ENCODE data around the gene ACBD4. TPM values are rescaled to one million over a fixed set of nuclear protein-coding genes. Genes with fewer than 3 reads are reported as not detected.

ACBD4 gene
- total and polyA plus RNA-seq, 2 of the 13 experiments (the other 11 are each of a cell fraction or from before 2014, with no cell fraction given), result 16.1 to 26.9 TPM

DNA sequence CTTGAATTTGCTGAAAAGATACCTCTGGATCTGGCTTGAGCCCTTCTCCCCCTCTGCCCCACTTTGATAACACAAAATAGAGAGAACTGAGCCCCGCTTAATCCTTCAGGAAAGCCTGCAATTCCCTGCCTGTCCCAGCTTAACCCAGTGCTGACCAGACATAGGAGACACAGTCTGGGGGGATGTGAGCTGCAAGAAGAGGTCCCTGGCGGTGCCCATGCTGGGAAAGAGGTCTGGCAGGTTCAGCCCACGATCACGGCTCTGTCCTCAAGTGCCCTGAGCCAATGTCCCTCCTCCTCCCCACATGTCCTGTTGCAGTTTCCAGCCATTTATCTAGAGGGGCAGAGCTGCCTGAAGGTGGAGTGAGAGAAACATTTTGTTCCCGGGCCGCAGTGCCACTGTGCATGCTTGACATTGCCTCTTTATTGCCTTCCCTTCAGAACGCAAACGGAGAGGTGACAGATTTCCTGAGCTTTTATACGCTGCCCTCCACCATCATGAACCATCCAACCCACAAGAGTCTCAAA, 32.2 kb upstream of the ACBD4 start:
- Histone ChIP-seq H3K9ac (ENCODE audit: insufficient read depth, low read depth, low read length) (no peak overlapping the region), H2AFZ (ENCODE audit: low read length) (no peak overlapping the region), H3K36me3 (replicated peaks in 1 of 2; ENCODE audit: control insufficient read depth in 1 of 2, insufficient read depth in 2 of 2, low read length in 2 of 2) (peaks cover 52 to 75% of the 10 kb centered on the region in 2 experiments), H3K4me1 (ENCODE audit: insufficient read depth, low read length) (peaks cover 22% of the 10 kb centered on the region), H3K4me3 (replicated peaks in 1 of 3; ENCODE audit: insufficient read depth in 1 of 3, low read depth in 2 of 3, low read length in 3 of 3) (no peak overlapping the region), H3K27me3 (ENCODE audit: control insufficient read depth in 1 of 2, insufficient read depth in 2 of 2, low read length in 2 of 2) (no peaks in the 10 kb centered on the region), H3K79me2 (ENCODE audit: insufficient read depth, low read length) (no peaks in the 10 kb centered on the region), H4K20me1 (ENCODE audit: insufficient read depth, low read length) (0 out of 2 replicates have a peak, but pooled peaks cover under 1% of the 10 kb centered on the region), H3K9me3 (ENCODE audit: low read length) (no peaks in the 10 kb centered on the region), H3K4me2 (ENCODE audit: low read depth, low read length) (no peak overlapping the region), H3K27ac (ENCODE audit: extremely low read length, insufficient read depth, low read length) (no peak overlapping the region)
- ChIA-PET POLR2A (interaction anchor here (1.1 to 1.7 kb wide), 4 partner anchors 19 to 98 kb away, joined by 3 to 6 read pairs (median 4); partner anchors contain the start of genes HEXIM1 and NMT1), CTCF (ENCODE audit: low intra/inter-chr PET ratio, low total read pairs) (interaction anchor here (1.6 kb wide), 1 partner anchor 32 kb away, joined by 4 read pairs; the partner anchor contains the start of gene ACBD4)
- in situ Hi-C loops (cut with HindIII; ENCODE audit: extremely low pct_ligation_motif_present, low pct_unique_long_range_greater_than_20kb), result loop anchor here (10.0 kb wide), 1 partner anchor 179 kb away; no protein-coding TSS in a partner anchor
- no peak for DNase-seq (ENCODE audit: low spot score)
- no TSS peak for BruUV-seq (replicated peaks)
- intact Hi-C loops (cut with micrococcal nuclease; ENCODE audit: unreplicated experiment), result no loop called here
- 97% methylated on average over 9 of the region's 9 CpGs for WGBS (ENCODE audit: low lambda C conversion rate)
- no peak for FAIRE-seq
- 0 out of 2 replicates have a peak, but pooled peaks have one; percentile 21 for TF ChIP-seq POLR2AphosphoS2 (IDR thresholded peaks at IDR 0.05; ENCODE audit: low read depth, low read length)
- TF ChIP-seq, protein P1, sequence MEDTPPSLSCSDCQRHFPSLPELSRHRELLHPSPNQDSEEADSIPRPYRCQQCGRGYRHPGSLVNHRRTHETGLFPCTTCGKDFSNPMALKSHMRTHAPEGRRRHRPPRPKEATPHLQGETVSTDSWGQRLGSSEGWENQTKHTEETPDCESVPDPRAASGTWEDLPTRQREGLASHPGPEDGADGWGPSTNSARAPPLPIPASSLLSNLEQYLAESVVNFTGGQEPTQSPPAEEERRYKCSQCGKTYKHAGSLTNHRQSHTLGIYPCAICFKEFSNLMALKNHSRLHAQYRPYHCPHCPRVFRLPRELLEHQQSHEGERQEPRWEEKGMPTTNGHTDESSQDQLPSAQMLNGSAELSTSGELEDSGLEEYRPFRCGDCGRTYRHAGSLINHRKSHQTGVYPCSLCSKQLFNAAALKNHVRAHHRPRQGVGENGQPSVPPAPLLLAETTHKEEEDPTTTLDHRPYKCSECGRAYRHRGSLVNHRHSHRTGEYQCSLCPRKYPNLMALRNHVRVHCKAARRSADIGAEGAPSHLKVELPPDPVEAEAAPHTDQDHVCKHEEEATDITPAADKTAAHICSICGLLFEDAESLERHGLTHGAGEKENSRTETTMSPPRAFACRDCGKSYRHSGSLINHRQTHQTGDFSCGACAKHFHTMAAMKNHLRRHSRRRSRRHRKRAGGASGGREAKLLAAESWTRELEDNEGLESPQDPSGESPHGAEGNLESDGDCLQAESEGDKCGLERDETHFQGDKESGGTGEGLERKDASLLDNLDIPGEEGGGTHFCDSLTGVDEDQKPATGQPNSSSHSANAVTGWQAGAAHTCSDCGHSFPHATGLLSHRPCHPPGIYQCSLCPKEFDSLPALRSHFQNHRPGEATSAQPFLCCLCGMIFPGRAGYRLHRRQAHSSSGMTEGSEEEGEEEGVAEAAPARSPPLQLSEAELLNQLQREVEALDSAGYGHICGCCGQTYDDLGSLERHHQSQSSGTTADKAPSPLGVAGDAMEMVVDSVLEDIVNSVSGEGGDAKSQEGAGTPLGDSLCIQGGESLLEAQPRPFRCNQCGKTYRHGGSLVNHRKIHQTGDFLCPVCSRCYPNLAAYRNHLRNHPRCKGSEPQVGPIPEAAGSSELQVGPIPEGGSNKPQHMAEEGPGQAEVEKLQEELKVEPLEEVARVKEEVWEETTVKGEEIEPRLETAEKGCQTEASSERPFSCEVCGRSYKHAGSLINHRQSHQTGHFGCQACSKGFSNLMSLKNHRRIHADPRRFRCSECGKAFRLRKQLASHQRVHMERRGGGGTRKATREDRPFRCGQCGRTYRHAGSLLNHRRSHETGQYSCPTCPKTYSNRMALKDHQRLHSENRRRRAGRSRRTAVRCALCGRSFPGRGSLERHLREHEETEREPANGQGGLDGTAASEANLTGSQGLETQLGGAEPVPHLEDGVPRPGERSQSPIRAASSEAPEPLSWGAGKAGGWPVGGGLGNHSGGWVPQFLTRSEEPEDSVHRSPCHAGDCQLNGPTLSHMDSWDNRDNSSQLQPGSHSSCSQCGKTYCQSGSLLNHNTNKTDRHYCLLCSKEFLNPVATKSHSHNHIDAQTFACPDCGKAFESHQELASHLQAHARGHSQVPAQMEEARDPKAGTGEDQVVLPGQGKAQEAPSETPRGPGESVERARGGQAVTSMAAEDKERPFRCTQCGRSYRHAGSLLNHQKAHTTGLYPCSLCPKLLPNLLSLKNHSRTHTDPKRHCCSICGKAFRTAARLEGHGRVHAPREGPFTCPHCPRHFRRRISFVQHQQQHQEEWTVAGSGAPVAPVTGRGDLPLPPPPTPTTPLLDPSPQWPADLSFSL (CRISPR knock-in tag; IDR thresholded peaks at IDR 0.05), result no peak
- no peak for ATAC-seq
